GM23338 (cell line): ENCODE data around the gene PDE4D. TPM values are rescaled to one million over a fixed set of nuclear protein-coding genes. Genes with fewer than 3 reads are reported as not detected.

Source experiments
- ATAC-seq: fragments of 200-7000 bp; cut with Tn5 transposase; 3 replicates; pipeline ENCODE4 v1.9.1; 2020
- DNase-seq: peaks from one replicate; pipeline ENCODE4 v3.0.0-alpha.2; 2015; ENCODE audit warnings: low spot score
- H2AFZ ChIP-seq: fragments of 200-600 bp; sonication (generic); 2 replicates; pipeline ENCODE4 v1.8.0; 2016; ENCODE audit warnings: antibody characterized with exemption, mild to moderate bottlenecking, moderate library complexity
- H3F3A ChIP-seq: fragments of 200-600 bp; sonication (generic); replicated peaks from 2 replicates; pipeline ENCODE4 v1.8.0; 2017; ENCODE audit warnings: antibody characterized with exemption, mixed run types, low read depth
- H3K27ac ChIP-seq: fragments of 200-600 bp; sonication (generic); 2 replicates; pipeline ENCODE4 v1.6.1; 2016; ENCODE audit warnings: low read depth
- H3K27me3 ChIP-seq: fragments of 200-600 bp; sonication (generic); 2 replicates; pipeline ENCODE4 v1.8.0; 2016; ENCODE audit warnings: mild to moderate bottlenecking, mixed run types, moderate library complexity; ENCODE audit not compliant: insufficient read depth
- H3K36me3 ChIP-seq: fragments of 200-600 bp; sonication (generic); 2 replicates; pipeline ENCODE4 v1.8.0; 2016; ENCODE audit warnings: mild to moderate bottlenecking; ENCODE audit not compliant: insufficient read depth
- H3K4me1 ChIP-seq: fragments of 200-600 bp; sonication (generic); 2 replicates; pipeline ENCODE4 v1.8.0; 2016; ENCODE audit warnings: mild to moderate bottlenecking, moderate library complexity; ENCODE audit not compliant: insufficient read depth
- H3K4me2 ChIP-seq: fragments of 200-600 bp; sonication (generic); 2 replicates; pipeline ENCODE4 v1.7.1; 2017; ENCODE audit warnings: mixed run types
- H3K4me3 ChIP-seq: fragments of 200-600 bp; sonication (generic); 2 replicates; pipeline ENCODE4 v1.6.1; 2016; ENCODE audit warnings: mixed run types
- H3K79me2 ChIP-seq: fragments of 200-600 bp; sonication (generic); replicated peaks from 2 replicates; pipeline ENCODE4 v1.8.0; 2017; ENCODE audit warnings: mild to moderate bottlenecking; ENCODE audit not compliant: insufficient read depth
- H3K9me2 ChIP-seq: fragments of 200-600 bp; sonication (generic); 2 replicates; pipeline ENCODE4 v1.8.0; 2017; ENCODE audit not compliant: insufficient read depth
- H4K20me1 ChIP-seq: fragments of 200-600 bp; sonication (generic); replicated peaks from 2 replicates; pipeline ENCODE4 v1.8.0; 2017; ENCODE audit warnings: mild to moderate bottlenecking; ENCODE audit not compliant: insufficient read depth
- H3K27ac Mint-ChIP-seq: 2 replicates; pipeline ENCODE4 v1.8.0; 2020; ENCODE audit warnings: inconsistent platforms, mild to moderate bottlenecking, moderate library complexity, mixed read lengths
- H3K27me3 Mint-ChIP-seq: 3 replicates; pipeline ENCODE4 v1.8.0; 2022; ENCODE audit warnings: low read depth, mild to moderate bottlenecking, moderate library complexity, mixed read lengths, inconsistent platforms; ENCODE audit not compliant: insufficient read depth, poor library complexity
- H3K36me3 Mint-ChIP-seq: 3 replicates; pipeline ENCODE4 v1.8.0; 2021; ENCODE audit warnings: low read depth, mild to moderate bottlenecking, inconsistent platforms, moderate library complexity, mixed read lengths
- H3K4me1 Mint-ChIP-seq: 3 replicates; pipeline ENCODE4 v1.8.0; 2020; ENCODE audit warnings: mild to moderate bottlenecking, inconsistent platforms, mixed read lengths
- H3K4me3 Mint-ChIP-seq: 3 replicates; pipeline ENCODE4 v1.8.0; 2021; ENCODE audit warnings: moderate library complexity, mild to moderate bottlenecking, inconsistent platforms, mixed read lengths
- H3K9me3 Mint-ChIP-seq: 3 replicates; pipeline ENCODE4 v1.8.0; 2020; ENCODE audit warnings: moderate library complexity, mild to moderate bottlenecking, inconsistent platforms, mixed read lengths
- CREB1 ChIP-seq: fragments of 250-450 bp; sonication (Bioruptor Pico); IDR thresholded peaks from 2 replicates; pipeline ENCODE4 v1.5.0; 2020; ENCODE audit warnings: low read depth, mild to moderate bottlenecking, moderate library complexity
- EZH2 ChIP-seq: fragments of 200-600 bp; sonication (generic); IDR thresholded peaks from one replicate; pipeline ENCODE4 v1.8.0; 2017; ENCODE audit warnings: antibody characterized with exemption, mild to moderate bottlenecking, low read depth; ENCODE audit not compliant: unreplicated experiment
- EZH2phosphoT487 ChIP-seq: fragments of 200-600 bp; sonication (generic); IDR thresholded peaks from one replicate; pipeline ENCODE4 v1.8.1; 2018; ENCODE audit warnings: antibody characterized with exemption; ENCODE audit not compliant: unreplicated experiment
- JUNB ChIP-seq: IDR thresholded peaks from one replicate; pipeline ENCODE4 v1.6.1; 2016; ENCODE audit warnings: antibody characterized with exemption; ENCODE audit not compliant: unreplicated experiment
- NANOG ChIP-seq: IDR thresholded peaks from 2 replicates; pipeline ENCODE4 v1.6.1; 2016; ENCODE audit warnings: antibody characterized with exemption, borderline replicate concordance
- POLR2AphosphoS5 ChIP-seq: IDR thresholded peaks from 2 replicates; pipeline ENCODE4 v1.6.1; 2016; ENCODE audit warnings: antibody characterized with exemption, low read depth
- REST ChIP-seq: IDR thresholded peaks from one replicate; pipeline ENCODE4 v1.6.1; 2018; ENCODE audit warnings: antibody characterized with exemption; ENCODE audit not compliant: unreplicated experiment
- ZNF114 ChIP-seq: fragments of 250-450 bp; sonication (Bioruptor Pico); IDR thresholded peaks from 2 replicates; pipeline ENCODE4 v1.5.0; 2020; ENCODE audit warnings: mild to moderate bottlenecking, moderate library complexity
- polyA plus RNA-seq: library from polyadenylated mRNA; unstranded; fragments of >200 nt; fragmentation: Nextera tagmentation; extraction: Ambion mirVana; gene quantifications from 2 replicates; pipeline ENCODE4 v1.2.1, GENCODE V29; 2016
- total RNA-seq: library from RNA; depleted of rRNA; stranded (reverse); fragments of >200 nt; shearing (Covaris generic); gene quantifications from 2 replicates; pipeline ENCODE4 v1.2.3, GENCODE V29; 2014
- TF ChIP-seq, protein P1 (sequence below), 2 experiments: fragments of 200-600 bp in 1 of 2; sonication (generic) in 1 of 2; conservative IDR thresholded peaks; 2 replicates each; pipeline versions ENCODE4 v1.5.1 to v1.6.1; 2016 to 2017; ENCODE audit warnings: antibody characterized with exemption in 2 of 2, low read depth in 2 of 2, mild to moderate bottlenecking in 2 of 2, moderate library complexity in 1 of 2

Gene PDE4D
- total and polyA plus RNA-seq, 2 experiments from 2014 or later: 2.1 to 4.7 TPM

DNA sequence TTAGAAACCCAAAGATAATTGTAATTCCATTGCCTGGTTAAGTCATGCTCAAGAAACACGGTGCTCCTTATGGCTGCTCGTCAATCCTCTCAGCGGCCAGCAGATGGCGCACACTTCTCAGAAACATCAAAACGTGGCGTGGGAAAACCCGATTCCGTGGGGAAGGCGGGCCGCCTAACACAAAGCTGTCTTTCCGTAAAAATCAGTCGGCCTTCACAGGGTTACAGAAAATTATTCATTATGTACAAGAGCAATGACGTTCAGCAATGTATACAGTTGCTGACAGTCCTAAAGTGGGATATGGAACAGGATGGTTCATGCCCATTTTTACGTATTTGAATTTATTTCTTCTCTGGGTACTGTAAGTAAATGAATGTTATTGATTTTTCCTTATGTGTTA, 83.5 kb downstream of the PDE4D start:
- Mint-ChIP-seq H3K27me3 (peaks cover 4% of the 10 kb centered on the region), H3K27ac (no peak overlapping the region), H3K4me3 (peak overlapping the region; percentile 63), H3K36me3 (no peaks in the 10 kb centered on the region), H3K4me1 (no peaks in the 10 kb centered on the region), H3K9me3 (no peaks in the 10 kb centered on the region)
- H3K36me3 ChIP-seq: no peaks in the 10 kb centered on the region
- DNase-seq (peak; percentile 71), ATAC-seq (peak; percentile 64)
- TF ChIP-seq EZH2 (no peak), ZNF114 (CRISPR knock-in tag) (no peak), POLR2AphosphoS5 (no peak), NANOG (no peak), JUNB (no peak), REST (no peak), CREB1 (CRISPR knock-in tag) (no peak)
- TF ChIP-seq, protein P1, sequence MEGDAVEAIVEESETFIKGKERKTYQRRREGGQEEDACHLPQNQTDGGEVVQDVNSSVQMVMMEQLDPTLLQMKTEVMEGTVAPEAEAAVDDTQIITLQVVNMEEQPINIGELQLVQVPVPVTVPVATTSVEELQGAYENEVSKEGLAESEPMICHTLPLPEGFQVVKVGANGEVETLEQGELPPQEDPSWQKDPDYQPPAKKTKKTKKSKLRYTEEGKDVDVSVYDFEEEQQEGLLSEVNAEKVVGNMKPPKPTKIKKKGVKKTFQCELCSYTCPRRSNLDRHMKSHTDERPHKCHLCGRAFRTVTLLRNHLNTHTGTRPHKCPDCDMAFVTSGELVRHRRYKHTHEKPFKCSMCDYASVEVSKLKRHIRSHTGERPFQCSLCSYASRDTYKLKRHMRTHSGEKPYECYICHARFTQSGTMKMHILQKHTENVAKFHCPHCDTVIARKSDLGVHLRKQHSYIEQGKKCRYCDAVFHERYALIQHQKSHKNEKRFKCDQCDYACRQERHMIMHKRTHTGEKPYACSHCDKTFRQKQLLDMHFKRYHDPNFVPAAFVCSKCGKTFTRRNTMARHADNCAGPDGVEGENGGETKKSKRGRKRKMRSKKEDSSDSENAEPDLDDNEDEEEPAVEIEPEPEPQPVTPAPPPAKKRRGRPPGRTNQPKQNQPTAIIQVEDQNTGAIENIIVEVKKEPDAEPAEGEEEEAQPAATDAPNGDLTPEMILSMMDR (conservative IDR thresholded peaks at IDR 0.05; ENCODE audit: low read depth in 2 of 2): peak; percentile 94 to 98
- no peaks in the 10 kb centered on the region for H4K20me1 ChIP-seq
- no peaks in the 10 kb centered on the region for H3K27me3 ChIP-seq
- H3K79me2 ChIP-seq: no peaks in the 10 kb centered on the region
- no peak overlapping the region for H3K27ac ChIP-seq
- no peaks in the 10 kb centered on the region for H3K9me2 ChIP-seq
- H3K4me1 ChIP-seq: no peaks in the 10 kb centered on the region
- peak overlapping the region; percentile 1; the same call in 1 of the 2 replicates for H2AFZ ChIP-seq
- H3F3A ChIP-seq: no peaks in the 10 kb centered on the region
- peak overlapping the region; percentile 33 for H3K4me3 ChIP-seq
- peak overlapping the region; percentile 48 for H3K4me2 ChIP-seq

- H3K4me1 Mint-ChIP-seq: no peaks in the 10 kb centered on the region
- no peaks in the 10 kb centered on the region for H3K4me1 ChIP-seq
- no peaks in the 10 kb centered on the region for H3K36me3 ChIP-seq
- no peak overlapping the region for H3K27ac Mint-ChIP-seq
- no peak overlapping the region for H3K4me3 Mint-ChIP-seq
- no peaks in the 10 kb centered on the region for H3F3A ChIP-seq
- TF ChIP-seq REST: no peak
- no peak for TF ChIP-seq CREB1 (CRISPR knock-in tag)
- no peak for TF ChIP-seq NANOG
- no peak for TF ChIP-seq EZH2phosphoT487
- no peak for TF ChIP-seq JUNB
- no peaks in the 10 kb centered on the region for H3K27me3 ChIP-seq
- no peak overlapping the region for H3K4me3 ChIP-seq
- 0 out of 2 replicates have a peak overlapping the region, but pooled peaks have one; percentile 32 for H2AFZ ChIP-seq
- no peaks in the 10 kb centered on the region for H3K79me2 ChIP-seq
- H3K27ac ChIP-seq: no peak overlapping the region
- no peak overlapping the region for H3K4me2 ChIP-seq
- H3K27me3 Mint-ChIP-seq: peaks cover 4% of the 10 kb centered on the region
- no peaks in the 10 kb centered on the region for H3K36me3 Mint-ChIP-seq
- ATAC-seq (no peak), DNase-seq (no peak)
- H3K9me3 Mint-ChIP-seq: no peaks in the 10 kb centered on the region
- H4K20me1 ChIP-seq: no peaks in the 10 kb centered on the region
- no peaks in the 10 kb centered on the region for H3K9me2 ChIP-seq
Measured at GRCh38 chr5:59807806-59808205, 85.7 kb downstream of the PDE4D start.
